Subcutaneous adipose tissue (tissue), 4 donors: ENCODE data around the gene SATB2. TPM values are rescaled to one million over a fixed set of nuclear protein-coding genes. Genes with fewer than 3 reads are reported as not detected.

ENCODE experiments used
- CTCF ChIP-seq: fragments of 450-650 bp; IDR thresholded peaks from one replicate; pipeline ENCODE4 v1.5.1; 2016; ENCODE audit warnings: low read depth, mild to moderate bottlenecking, control low read depth, antibody characterized with exemption, moderate library complexity
- total RNA-seq, 4 donors: library from RNA; depleted of rRNA; stranded (reverse); fragments of >200 nt; gene quantifications; one replicate each; pipeline ENCODE4 v1.1.0, GENCODE V29; 2016

SATB2 gene
- total RNA-seq, 4 donors from 2014 or later = 4.6 to 9.3 (median 6.0) TPM

- TF ChIP-seq CTCF = no peak
Measured at GRCh38 chr2:199433204-199433832, 24.4 kb downstream of the SATB2 start.

- TF ChIP-seq CTCF = no peak
Measured at GRCh38 chr2:199431746-199432213, 26.0 kb downstream of the SATB2 start.

GRCh38 chr2:199430214-199430613, 27.5 kb downstream of the SATB2 start:
- no peak for TF ChIP-seq CTCF

GRCh38 chr2:199428291-199428690, 29.4 kb downstream of the SATB2 start:
- no peak for TF ChIP-seq CTCF

GRCh38 chr2:199424160-199424559, 33.6 kb downstream of the SATB2 start:
- no peak for TF ChIP-seq CTCF

- TF ChIP-seq CTCF = no peak
Measured at GRCh38 chr2:199419428-199419827, 38.3 kb downstream of the SATB2 start.

- TF ChIP-seq CTCF = no peak
Measured at GRCh38 chr2:199414465-199414864, 43.3 kb downstream of the SATB2 start.
